Right renal cortex interstitium (tissue), 3 donors: ENCODE data around the gene PKD1. TPM values are rescaled to one million over a fixed set of nuclear protein-coding genes. Genes with fewer than 3 reads are reported as not detected.

Experiments used
- DNase-seq, 3 donors: peaks; one replicate each; pipeline ENCODE4 v3.0.0-alpha.2; 2013; ENCODE audit warnings: low read depth in 3 of 3, low spot score in 2 of 3
- polyA plus RNA-seq, 3 donors: library from polyadenylated mRNA; unstranded; fragments of 120-200 nt; gene quantifications; one replicate each; pipeline ENCODE4 v1.2.1, GENCODE V29; 2013; ENCODE audit not compliant: insufficient read length in 3 of 3

Gene PKD1
- polyA plus RNA-seq, 3 donors: 53.0 to 59.6 (median 54.5) TPM

- no peak for DNase-seq
These were observed 44.0 kb downstream of the PKD1 start for GRCh38 chr16:2091547-2092255.

- DNase-seq: peak; percentile 40 to 58 (median 58)
These were observed 44.7 kb downstream of the PKD1 start for GRCh38 chr16:2090777-2091546.

DNA sequence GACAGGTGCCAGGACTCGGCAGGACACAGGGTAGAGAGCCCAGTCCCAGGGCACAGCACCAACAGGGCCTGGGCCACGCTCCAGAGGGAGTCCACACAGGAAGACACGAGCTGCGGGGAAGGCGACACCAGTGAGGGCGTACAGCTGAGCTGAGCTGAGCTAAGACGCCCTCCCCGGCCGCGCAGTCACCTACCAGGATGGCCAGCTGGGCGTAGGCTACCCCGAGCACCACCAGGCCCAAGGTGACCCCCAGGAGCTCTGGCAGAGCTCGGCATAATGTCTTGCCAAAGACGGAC lies 45.3 kb downstream of the PKD1 start:
- no peak for DNase-seq

DNA sequence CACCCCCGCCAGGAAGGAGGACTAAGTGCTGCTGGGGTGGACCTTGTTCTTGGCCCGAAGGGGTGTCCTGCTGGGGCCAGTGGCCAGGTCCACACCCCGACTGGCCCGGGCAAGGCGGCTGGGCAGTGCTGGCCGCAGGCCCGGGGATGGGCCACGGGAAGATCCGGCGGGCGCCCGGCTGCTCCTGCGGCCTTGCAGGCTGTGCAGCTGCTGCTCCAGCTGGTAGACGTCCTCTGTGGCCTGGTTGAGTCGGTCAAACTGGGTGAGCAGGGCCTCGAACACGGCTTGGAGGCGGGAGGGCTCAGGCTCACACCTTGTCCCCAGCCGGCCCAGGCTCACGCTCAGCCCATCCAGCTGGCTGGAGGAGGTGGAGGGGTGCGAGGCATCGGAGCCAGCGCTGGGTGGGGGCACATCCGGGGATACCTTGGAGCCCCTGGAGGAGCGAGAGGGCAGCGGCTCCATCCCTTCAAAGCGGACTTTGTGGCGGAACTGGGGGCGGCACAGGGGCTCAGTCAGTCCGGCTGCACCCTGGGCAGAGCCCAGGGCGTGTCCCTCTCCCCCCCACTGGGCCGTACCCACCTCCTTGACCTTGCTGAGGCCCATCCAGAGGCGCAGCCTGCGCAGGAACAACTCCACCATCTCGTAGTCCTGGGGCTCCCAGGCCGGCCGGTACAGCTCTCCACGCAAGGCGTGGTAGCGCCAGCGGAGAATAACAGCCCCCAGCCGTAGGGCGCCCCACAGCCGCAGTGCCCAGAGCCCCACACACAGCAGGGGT lies 45.8 kb downstream of the PKD1 start:
- DNase-seq: no peak

DNA sequence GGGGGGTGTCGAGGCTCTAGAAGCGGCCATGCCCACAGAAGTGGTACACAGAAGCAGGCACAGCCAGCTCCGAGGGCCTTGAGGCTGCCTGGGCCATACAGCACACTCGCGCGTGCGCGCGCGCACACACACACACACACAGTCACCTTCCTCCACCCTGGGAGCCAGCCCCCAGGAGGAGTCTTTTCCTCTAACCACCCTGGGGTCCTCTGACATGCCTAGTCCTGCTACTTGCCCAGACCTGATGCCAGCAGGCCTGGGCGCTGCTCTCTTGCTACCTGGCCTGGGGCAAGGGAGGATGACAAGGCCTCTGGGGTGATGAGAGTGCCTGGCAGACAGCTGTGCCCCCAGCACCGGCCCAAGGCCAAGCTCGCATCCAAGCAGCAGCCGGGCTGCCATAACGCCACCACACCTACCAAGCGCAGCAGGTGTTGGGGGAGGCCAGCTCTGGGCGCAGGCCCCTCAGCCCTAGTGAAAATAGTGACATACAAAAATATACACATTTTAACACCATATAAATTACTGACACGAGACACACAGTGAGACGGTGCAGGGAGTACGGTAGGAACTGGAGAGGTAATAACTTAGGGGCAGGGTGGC lies 46.8 kb downstream of the PKD1 start:
- DNase-seq: no peak

DNA sequence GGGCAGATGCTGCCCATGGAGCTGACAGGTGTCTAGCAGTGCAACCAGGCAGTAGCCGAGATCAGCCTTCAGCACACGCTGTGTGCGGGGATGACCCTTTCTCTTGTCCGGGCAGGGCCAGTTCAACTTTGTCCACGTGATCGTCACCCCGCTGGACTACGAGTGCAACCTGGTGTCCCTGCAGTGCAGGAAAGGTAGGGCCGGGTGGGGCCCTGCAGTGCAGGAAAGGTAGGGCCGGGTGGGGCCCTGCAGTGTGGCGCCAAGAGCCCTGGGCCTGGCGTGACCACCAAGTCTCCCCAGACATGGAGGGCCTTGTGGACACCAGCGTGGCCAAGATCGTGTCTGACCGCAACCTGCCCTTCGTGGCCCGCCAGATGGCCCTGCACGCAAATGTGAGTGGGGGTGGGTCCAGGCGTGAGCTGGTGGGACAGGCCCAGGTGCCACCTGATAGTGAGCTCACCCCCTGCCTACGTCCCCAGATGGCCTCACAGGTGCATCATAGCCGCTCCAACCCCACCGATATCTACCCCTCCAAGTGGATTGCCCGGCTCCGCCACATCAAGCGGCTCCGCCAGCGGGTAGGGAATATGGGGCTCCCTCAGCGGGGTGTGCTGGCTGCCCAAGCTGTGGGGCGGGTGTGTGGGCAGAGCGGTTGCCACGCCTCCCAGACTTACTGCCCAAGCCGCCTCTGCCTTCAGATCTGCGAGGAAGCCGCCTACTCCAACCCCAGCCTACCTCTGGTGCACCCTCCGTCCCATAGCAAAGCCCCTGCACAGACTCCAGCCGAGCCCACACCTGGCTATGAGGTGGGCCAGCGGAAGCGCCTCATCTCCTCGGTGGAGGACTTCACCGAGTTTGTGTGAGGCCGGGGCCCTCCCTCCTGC lies 47.7 kb downstream of the PKD1 start:
- DNase-seq: no peak

GRCh38 chr16:2086812-2087747 lies 48.6 kb downstream of the PKD1 start:
- no peak for DNase-seq

DNA sequence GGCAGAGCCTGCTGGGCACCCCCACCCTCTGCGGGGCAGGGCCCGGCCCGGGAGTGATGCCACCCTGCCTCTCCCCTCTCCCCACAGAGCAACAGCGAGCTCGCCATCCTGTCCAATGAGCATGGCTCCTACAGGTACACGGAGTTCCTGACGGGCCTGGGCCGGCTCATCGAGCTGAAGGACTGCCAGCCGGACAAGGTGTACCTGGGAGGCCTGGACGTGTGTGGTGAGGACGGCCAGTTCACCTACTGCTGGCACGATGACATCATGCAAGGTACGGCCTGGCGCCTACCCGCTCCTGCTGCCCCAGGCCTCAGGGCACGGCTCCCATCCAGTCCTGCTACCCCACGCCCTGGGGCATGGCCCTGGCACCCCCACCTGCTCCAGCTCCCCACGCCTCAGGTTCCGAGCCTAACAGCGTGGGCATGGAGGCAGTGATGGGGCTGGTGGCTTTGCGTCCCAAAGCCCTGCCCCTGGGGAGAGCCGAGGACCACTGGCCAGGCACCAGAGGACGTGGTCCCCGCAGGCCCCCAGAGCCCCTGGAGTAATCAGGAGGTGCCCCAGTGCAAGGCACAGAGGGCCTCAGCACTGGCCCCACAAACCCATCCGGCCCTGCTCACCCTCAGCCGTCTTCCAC lies 49.5 kb downstream of the PKD1 start:
- DNase-seq: no peak

GRCh38 chr16:2085669-2086068 lies 50.0 kb downstream of the PKD1 start:
- no peak for DNase-seq

DNA sequence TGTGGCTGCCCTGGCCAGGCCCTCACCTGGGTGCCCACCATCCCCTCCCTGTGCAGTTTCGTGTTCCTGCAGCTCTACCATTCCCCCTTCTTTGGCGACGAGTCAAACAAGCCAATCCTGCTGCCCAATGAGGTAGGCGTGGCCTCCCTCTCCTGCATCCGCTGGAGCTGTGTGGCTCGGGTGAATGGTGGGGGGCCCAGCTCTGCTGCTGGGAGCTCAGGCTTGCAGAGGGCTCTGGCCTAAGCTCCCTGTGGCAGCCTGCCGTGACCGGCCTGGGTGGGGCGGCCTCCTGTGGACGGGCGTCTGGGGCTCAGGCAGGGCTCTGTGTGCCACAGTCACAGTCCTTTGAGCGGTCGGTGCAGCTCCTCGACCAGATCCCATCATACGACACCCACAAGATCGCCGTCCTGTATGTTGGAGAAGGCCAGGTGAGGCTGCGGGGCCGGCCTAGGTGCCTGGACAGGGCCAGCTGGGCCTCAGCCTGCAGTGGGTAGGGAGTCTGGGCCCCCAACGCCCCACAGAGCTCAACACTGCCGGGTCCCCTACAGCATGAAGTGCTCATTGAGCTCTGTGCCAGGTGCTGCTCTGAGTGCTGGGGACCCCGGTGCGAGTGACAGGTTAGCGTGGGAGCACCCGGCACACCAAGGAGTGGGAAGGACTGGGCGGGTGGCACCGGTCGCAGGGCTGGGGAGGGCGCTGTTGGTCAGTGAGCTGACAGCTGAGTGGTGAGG lies 50.6 kb downstream of the PKD1 start:
- no peak for DNase-seq

- no peak for DNase-seq
These were observed 51.6 kb downstream of the PKD1 start for GRCh38 chr16:2083876-2084780.

DNA sequence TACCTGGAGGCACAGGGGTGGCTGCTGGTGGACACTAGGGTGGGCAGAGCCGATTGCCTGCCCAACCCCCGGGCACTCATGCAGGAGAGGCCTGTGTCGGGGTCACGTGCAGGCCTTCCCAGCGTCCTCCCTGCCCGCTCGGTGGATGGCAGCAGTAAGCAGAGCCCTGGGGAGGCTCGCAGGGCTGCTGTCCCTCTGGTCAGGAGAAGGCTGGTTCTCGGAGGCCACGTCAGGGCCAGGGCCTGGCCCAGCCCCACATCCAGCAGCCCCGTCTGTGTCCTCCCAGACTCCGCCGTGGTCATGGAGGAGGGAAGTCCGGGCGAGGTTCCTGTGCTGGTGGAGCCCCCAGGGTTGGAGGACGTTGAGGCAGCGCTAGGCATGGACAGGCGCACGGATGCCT lies 52.3 kb downstream of the PKD1 start:
- DNase-seq: no peak

GRCh38 chr16:2082983-2083364 lies 52.7 kb downstream of the PKD1 start:
- peak in 2 of 3 donors; percentile 50 to 63 for DNase-seq

GRCh38 chr16:2082171-2082982 lies 53.3 kb downstream of the PKD1 start:
- peak in 2 of 3 donors; percentile 45 to 68 for DNase-seq

- no peak for DNase-seq
These were observed 54.3 kb downstream of the PKD1 start for GRCh38 chr16:2081201-2082084.
